GM23338 (cell line): Measurements from ENCODE around the gene LSM3. TPM values are rescaled to one million over a fixed set of nuclear protein-coding genes. Genes with fewer than 3 reads are reported as not detected.

Source experiments
- ATAC-seq: fragments of 200-7000 bp; cut with Tn5 transposase; 3 replicates; pipeline ENCODE4 v1.9.1; 2020
- DNase-seq: peaks from one replicate; pipeline ENCODE4 v3.0.0-alpha.2; 2015; ENCODE audit warnings: low spot score
- H2AFZ ChIP-seq: fragments of 200-600 bp; sonication (generic); 2 replicates; pipeline ENCODE4 v1.8.0; 2016; ENCODE audit warnings: antibody characterized with exemption, mild to moderate bottlenecking, moderate library complexity
- H3F3A ChIP-seq: fragments of 200-600 bp; sonication (generic); replicated peaks from 2 replicates; pipeline ENCODE4 v1.8.0; 2017; ENCODE audit warnings: antibody characterized with exemption, mixed run types, low read depth
- H3K27ac ChIP-seq: fragments of 200-600 bp; sonication (generic); 2 replicates; pipeline ENCODE4 v1.6.1; 2016; ENCODE audit warnings: low read depth
- H3K27me3 ChIP-seq: fragments of 200-600 bp; sonication (generic); 2 replicates; pipeline ENCODE4 v1.8.0; 2016; ENCODE audit warnings: mild to moderate bottlenecking, mixed run types, moderate library complexity; ENCODE audit not compliant: insufficient read depth
- H3K36me3 ChIP-seq: fragments of 200-600 bp; sonication (generic); 2 replicates; pipeline ENCODE4 v1.8.0; 2016; ENCODE audit warnings: mild to moderate bottlenecking; ENCODE audit not compliant: insufficient read depth
- H3K4me1 ChIP-seq: fragments of 200-600 bp; sonication (generic); 2 replicates; pipeline ENCODE4 v1.8.0; 2016; ENCODE audit warnings: mild to moderate bottlenecking, moderate library complexity; ENCODE audit not compliant: insufficient read depth
- H3K4me2 ChIP-seq: fragments of 200-600 bp; sonication (generic); 2 replicates; pipeline ENCODE4 v1.7.1; 2017; ENCODE audit warnings: mixed run types
- H3K4me3 ChIP-seq: fragments of 200-600 bp; sonication (generic); 2 replicates; pipeline ENCODE4 v1.6.1; 2016; ENCODE audit warnings: mixed run types
- H3K79me2 ChIP-seq: fragments of 200-600 bp; sonication (generic); replicated peaks from 2 replicates; pipeline ENCODE4 v1.8.0; 2017; ENCODE audit warnings: mild to moderate bottlenecking; ENCODE audit not compliant: insufficient read depth
- H3K9me2 ChIP-seq: fragments of 200-600 bp; sonication (generic); 2 replicates; pipeline ENCODE4 v1.8.0; 2017; ENCODE audit not compliant: insufficient read depth
- H4K20me1 ChIP-seq: fragments of 200-600 bp; sonication (generic); replicated peaks from 2 replicates; pipeline ENCODE4 v1.8.0; 2017; ENCODE audit warnings: mild to moderate bottlenecking; ENCODE audit not compliant: insufficient read depth
- H3K27ac Mint-ChIP-seq: 2 replicates; pipeline ENCODE4 v1.8.0; 2020; ENCODE audit warnings: inconsistent platforms, mild to moderate bottlenecking, moderate library complexity, mixed read lengths
- H3K27me3 Mint-ChIP-seq: 3 replicates; pipeline ENCODE4 v1.8.0; 2022; ENCODE audit warnings: low read depth, mild to moderate bottlenecking, moderate library complexity, mixed read lengths, inconsistent platforms; ENCODE audit not compliant: insufficient read depth, poor library complexity
- H3K36me3 Mint-ChIP-seq: 3 replicates; pipeline ENCODE4 v1.8.0; 2021; ENCODE audit warnings: low read depth, mild to moderate bottlenecking, inconsistent platforms, moderate library complexity, mixed read lengths
- H3K4me1 Mint-ChIP-seq: 3 replicates; pipeline ENCODE4 v1.8.0; 2020; ENCODE audit warnings: mild to moderate bottlenecking, inconsistent platforms, mixed read lengths
- H3K4me3 Mint-ChIP-seq: 3 replicates; pipeline ENCODE4 v1.8.0; 2021; ENCODE audit warnings: moderate library complexity, mild to moderate bottlenecking, inconsistent platforms, mixed read lengths
- H3K9me3 Mint-ChIP-seq: 3 replicates; pipeline ENCODE4 v1.8.0; 2020; ENCODE audit warnings: moderate library complexity, mild to moderate bottlenecking, inconsistent platforms, mixed read lengths
- CREB1 ChIP-seq: fragments of 250-450 bp; sonication (Bioruptor Pico); IDR thresholded peaks from 2 replicates; pipeline ENCODE4 v1.5.0; 2020; ENCODE audit warnings: low read depth, mild to moderate bottlenecking, moderate library complexity
- EZH2 ChIP-seq: fragments of 200-600 bp; sonication (generic); IDR thresholded peaks from one replicate; pipeline ENCODE4 v1.8.0; 2017; ENCODE audit warnings: antibody characterized with exemption, mild to moderate bottlenecking, low read depth; ENCODE audit not compliant: unreplicated experiment
- EZH2phosphoT487 ChIP-seq: fragments of 200-600 bp; sonication (generic); IDR thresholded peaks from one replicate; pipeline ENCODE4 v1.8.1; 2018; ENCODE audit warnings: antibody characterized with exemption; ENCODE audit not compliant: unreplicated experiment
- NANOG ChIP-seq: IDR thresholded peaks from 2 replicates; pipeline ENCODE4 v1.6.1; 2016; ENCODE audit warnings: antibody characterized with exemption, borderline replicate concordance
- POLR2AphosphoS5 ChIP-seq: IDR thresholded peaks from 2 replicates; pipeline ENCODE4 v1.6.1; 2016; ENCODE audit warnings: antibody characterized with exemption, low read depth
- STAT1 ChIP-seq: IDR thresholded peaks from one replicate; pipeline ENCODE4 v1.6.1; 2016; ENCODE audit warnings: antibody characterized with exemption; ENCODE audit not compliant: unreplicated experiment
- ZNF114 ChIP-seq: fragments of 250-450 bp; sonication (Bioruptor Pico); IDR thresholded peaks from 2 replicates; pipeline ENCODE4 v1.5.0; 2020; ENCODE audit warnings: mild to moderate bottlenecking, moderate library complexity
- ZNF331 ChIP-seq: fragments of 250-450 bp; sonication (Bioruptor Pico); IDR thresholded peaks from 2 replicates; pipeline ENCODE4 v1.5.0; 2020; ENCODE audit warnings: low read depth, mild to moderate bottlenecking, moderate library complexity
- polyA plus RNA-seq: library from polyadenylated mRNA; unstranded; fragments of >200 nt; fragmentation: Nextera tagmentation; extraction: Ambion mirVana; gene quantifications from 2 replicates; pipeline ENCODE4 v1.2.1, GENCODE V29; 2016
- total RNA-seq: library from RNA; depleted of rRNA; stranded (reverse); fragments of >200 nt; shearing (Covaris generic); gene quantifications from 2 replicates; pipeline ENCODE4 v1.2.3, GENCODE V29; 2014
- TF ChIP-seq, protein P1 (sequence below): fragments of 250-450 bp; sonication (Bioruptor Pico); IDR thresholded peaks from 2 replicates; pipeline ENCODE4 v1.5.0; 2020; ENCODE audit warnings: mild to moderate bottlenecking, moderate library complexity
- TF ChIP-seq, protein P2 (sequence below), 2 experiments: fragments of 200-600 bp in 1 of 2; sonication (generic) in 1 of 2; conservative IDR thresholded peaks; 2 replicates each; pipeline versions ENCODE4 v1.5.1 to v1.6.1; 2016 to 2017; ENCODE audit warnings: antibody characterized with exemption in 2 of 2, low read depth in 2 of 2, mild to moderate bottlenecking in 2 of 2, moderate library complexity in 1 of 2
- TF ChIP-seq, protein P3 (sequence below): IDR thresholded peaks from 2 replicates; pipeline ENCODE4 v1.6.1; 2016; ENCODE audit warnings: antibody characterized with exemption

The LSM3 gene
- total and polyA plus RNA-seq, 2 experiments from 2014 or later = 20.1 to 71.5 TPM

DNA sequence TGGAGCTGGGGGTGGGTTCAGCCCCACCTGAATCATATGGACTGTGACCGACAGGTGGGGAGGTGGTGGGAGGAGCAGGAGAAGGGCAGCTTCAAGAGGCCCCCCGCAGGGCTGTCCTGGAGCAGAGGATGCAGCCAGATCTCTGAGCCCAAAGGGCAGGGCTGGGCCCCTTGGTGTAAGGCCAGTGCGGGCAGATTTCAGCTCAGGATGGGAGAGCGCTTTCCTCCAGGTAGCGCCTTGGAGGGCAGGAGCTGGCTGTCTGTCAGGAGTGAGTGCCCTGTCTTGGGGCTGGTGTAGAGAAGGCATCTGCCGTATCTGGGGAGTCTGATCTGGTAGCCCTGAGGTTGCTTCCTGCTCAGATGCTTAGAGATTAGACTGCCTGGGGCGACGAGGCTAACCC is 46.5 kb upstream of the LSM3 start:
- Histone ChIP-seq H3K4me2 (no peak overlapping the region), H2AFZ (no peak overlapping the region), H3K27ac (no peak overlapping the region), H3K27me3 (no peaks in the 10 kb centered on the region), H3F3A (no peaks in the 10 kb centered on the region), H3K4me1 (no peaks in the 10 kb centered on the region), H3K4me3 (no peak overlapping the region), H3K36me3 (peaks cover 8% of the 10 kb centered on the region), H4K20me1 (no peaks in the 10 kb centered on the region), H3K9me2 (no peaks in the 10 kb centered on the region), H3K79me2 (peaks cover 16% of the 10 kb centered on the region)
- Mint-ChIP-seq H3K27ac (no peak overlapping the region), H3K4me1 (no peaks in the 10 kb centered on the region), H3K9me3 (no peaks in the 10 kb centered on the region), H3K36me3 (peaks cover 80% of the 10 kb centered on the region), H3K4me3 (no peak overlapping the region), H3K27me3 (peaks cover 7% of the 10 kb centered on the region)
- ATAC-seq = no peak
- no peak for DNase-seq
- TF ChIP-seq STAT1 (no peak), ZNF331 (CRISPR knock-in tag) (no peak), EZH2 (no peak), CREB1 (no peak), ZNF114 (CRISPR knock-in tag) (no peak), POLR2AphosphoS5 (no peak), EZH2phosphoT487 (no peak), NANOG (no peak)
- TF ChIP-seq, protein P1, sequence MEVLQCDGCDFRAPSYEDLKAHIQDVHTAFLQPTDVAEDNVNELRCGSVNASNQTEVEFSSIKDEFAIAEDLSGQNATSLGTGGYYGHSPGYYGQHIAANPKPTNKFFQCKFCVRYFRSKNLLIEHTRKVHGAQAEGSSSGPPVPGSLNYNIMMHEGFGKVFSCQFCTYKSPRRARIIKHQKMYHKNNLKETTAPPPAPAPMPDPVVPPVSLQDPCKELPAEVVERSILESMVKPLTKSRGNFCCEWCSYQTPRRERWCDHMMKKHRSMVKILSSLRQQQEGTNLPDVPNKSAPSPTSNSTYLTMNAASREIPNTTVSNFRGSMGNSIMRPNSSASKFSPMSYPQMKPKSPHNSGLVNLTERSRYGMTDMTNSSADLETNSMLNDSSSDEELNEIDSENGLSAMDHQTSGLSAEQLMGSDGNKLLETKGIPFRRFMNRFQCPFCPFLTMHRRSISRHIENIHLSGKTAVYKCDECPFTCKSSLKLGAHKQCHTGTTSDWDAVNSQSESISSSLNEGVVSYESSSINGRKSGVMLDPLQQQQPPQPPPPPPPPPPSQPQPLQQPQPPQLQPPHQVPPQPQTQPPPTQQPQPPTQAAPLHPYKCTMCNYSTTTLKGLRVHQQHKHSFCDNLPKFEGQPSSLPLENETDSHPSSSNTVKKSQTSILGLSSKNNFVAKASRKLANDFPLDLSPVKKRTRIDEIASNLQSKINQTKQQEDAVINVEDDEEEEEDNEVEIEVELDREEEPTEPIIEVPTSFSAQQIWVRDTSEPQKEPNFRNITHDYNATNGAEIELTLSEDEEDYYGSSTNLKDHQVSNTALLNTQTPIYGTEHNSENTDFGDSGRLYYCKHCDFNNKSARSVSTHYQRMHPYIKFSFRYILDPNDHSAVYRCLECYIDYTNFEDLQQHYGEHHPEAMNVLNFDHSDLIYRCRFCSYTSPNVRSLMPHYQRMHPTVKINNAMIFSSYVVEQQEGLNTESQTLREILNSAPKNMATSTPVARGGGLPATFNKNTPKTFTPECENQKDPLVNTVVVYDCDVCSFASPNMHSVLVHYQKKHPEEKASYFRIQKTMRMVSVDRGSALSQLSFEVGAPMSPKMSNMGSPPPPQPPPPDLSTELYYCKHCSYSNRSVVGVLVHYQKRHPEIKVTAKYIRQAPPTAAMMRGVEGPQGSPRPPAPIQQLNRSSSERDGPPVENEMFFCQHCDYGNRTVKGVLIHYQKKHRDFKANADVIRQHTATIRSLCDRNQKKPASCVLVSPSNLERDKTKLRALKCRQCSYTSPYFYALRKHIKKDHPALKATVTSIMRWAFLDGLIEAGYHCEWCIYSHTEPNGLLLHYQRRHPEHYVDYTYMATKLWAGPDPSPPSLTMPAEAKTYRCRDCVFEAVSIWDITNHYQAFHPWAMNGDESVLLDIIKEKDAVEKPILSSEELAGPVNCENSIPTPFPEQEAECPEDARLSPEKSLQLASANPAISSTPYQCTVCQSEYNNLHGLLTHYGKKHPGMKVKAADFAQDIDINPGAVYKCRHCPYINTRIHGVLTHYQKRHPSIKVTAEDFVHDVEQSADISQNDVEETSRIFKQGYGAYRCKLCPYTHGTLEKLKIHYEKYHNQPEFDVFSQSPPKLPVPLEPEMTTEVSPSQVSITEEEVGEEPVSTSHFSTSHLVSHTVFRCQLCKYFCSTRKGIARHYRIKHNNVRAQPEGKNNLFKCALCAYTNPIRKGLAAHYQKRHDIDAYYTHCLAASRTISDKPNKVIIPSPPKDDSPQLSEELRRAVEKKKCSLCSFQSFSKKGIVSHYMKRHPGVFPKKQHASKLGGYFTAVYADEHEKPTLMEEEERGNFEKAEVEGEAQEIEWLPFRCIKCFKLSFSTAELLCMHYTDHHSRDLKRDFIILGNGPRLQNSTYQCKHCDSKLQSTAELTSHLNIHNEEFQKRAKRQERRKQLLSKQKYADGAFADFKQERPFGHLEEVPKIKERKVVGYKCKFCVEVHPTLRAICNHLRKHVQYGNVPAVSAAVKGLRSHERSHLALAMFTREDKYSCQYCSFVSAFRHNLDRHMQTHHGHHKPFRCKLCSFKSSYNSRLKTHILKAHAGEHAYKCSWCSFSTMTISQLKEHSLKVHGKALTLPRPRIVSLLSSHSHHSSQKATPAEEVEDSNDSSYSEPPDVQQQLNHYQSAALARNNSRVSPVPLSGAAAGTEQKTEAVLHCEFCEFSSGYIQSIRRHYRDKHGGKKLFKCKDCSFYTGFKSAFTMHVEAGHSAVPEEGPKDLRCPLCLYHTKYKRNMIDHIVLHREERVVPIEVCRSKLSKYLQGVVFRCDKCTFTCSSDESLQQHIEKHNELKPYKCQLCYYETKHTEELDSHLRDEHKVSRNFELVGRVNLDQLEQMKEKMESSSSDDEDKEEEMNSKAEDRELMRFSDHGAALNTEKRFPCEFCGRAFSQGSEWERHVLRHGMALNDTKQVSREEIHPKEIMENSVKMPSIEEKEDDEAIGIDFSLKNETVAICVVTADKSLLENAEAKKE (CRISPR knock-in tag) = no peak
- TF ChIP-seq, protein P2, sequence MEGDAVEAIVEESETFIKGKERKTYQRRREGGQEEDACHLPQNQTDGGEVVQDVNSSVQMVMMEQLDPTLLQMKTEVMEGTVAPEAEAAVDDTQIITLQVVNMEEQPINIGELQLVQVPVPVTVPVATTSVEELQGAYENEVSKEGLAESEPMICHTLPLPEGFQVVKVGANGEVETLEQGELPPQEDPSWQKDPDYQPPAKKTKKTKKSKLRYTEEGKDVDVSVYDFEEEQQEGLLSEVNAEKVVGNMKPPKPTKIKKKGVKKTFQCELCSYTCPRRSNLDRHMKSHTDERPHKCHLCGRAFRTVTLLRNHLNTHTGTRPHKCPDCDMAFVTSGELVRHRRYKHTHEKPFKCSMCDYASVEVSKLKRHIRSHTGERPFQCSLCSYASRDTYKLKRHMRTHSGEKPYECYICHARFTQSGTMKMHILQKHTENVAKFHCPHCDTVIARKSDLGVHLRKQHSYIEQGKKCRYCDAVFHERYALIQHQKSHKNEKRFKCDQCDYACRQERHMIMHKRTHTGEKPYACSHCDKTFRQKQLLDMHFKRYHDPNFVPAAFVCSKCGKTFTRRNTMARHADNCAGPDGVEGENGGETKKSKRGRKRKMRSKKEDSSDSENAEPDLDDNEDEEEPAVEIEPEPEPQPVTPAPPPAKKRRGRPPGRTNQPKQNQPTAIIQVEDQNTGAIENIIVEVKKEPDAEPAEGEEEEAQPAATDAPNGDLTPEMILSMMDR (conservative IDR thresholded peaks at IDR 0.05; ENCODE audit: low read depth in 2 of 2) = no peak
- TF ChIP-seq, protein P3, sequence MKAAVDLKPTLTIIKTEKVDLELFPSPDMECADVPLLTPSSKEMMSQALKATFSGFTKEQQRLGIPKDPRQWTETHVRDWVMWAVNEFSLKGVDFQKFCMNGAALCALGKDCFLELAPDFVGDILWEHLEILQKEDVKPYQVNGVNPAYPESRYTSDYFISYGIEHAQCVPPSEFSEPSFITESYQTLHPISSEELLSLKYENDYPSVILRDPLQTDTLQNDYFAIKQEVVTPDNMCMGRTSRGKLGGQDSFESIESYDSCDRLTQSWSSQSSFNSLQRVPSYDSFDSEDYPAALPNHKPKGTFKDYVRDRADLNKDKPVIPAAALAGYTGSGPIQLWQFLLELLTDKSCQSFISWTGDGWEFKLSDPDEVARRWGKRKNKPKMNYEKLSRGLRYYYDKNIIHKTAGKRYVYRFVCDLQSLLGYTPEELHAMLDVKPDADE = no peak
